Central memory CD4-positive, alpha-beta T cell (primary cell): Measurements from ENCODE around the gene CACNA1F.

Experiments used
- DNase-seq: peaks from one replicate; pipeline ENCODE4 v3.0.0; 2022

The CACNA1F gene

GRCh38 chrX:49193542-49193964, 39.6 kb downstream of the CACNA1F start:
- DNase-seq = no peak

- no peak for DNase-seq
Measured at GRCh38 chrX:49192722-49193328, 40.3 kb downstream of the CACNA1F start.

GRCh38 chrX:49191574-49192011, 41.5 kb downstream of the CACNA1F start:
- no peak for DNase-seq

- DNase-seq = peak; percentile 92
Measured at GRCh38 chrX:49190821-49191573, 42.1 kb downstream of the CACNA1F start.

- DNase-seq = no peak
Measured at GRCh38 chrX:49189606-49190005, 43.5 kb downstream of the CACNA1F start.

- no peak for DNase-seq
Measured at GRCh38 chrX:49188468-49189076, 44.6 kb downstream of the CACNA1F start.

- DNase-seq = no peak
Measured at GRCh38 chrX:49187526-49187925, 45.6 kb downstream of the CACNA1F start.

GRCh38 chrX:49187028-49187394, 46.1 kb downstream of the CACNA1F start:
- DNase-seq = no peak

GRCh38 chrX:49186125-49187027, 46.8 kb downstream of the CACNA1F start, which contains the start of gene PRICKLE3:
PRICKLE3 (minus strand) TSS chrX:49186373; CDS start chrX:49186297, 76 bp downstream.
- peak; percentile 61 for DNase-seq

GRCh38 chrX:49184294-49185281, 48.6 kb downstream of the CACNA1F start:
- no peak for DNase-seq

- no peak for DNase-seq
Measured at GRCh38 chrX:49183701-49184281, 49.3 kb downstream of the CACNA1F start.

GRCh38 chrX:49179358-49179757, 53.8 kb downstream of the CACNA1F start:
- no peak for DNase-seq

GRCh38 chrX:49178537-49178936, 54.6 kb downstream of the CACNA1F start:
- no peak for DNase-seq

GRCh38 chrX:49177873-49178480, 55.2 kb downstream of the CACNA1F start:
- DNase-seq = no peak

GRCh38 chrX:49177338-49177833, 55.8 kb downstream of the CACNA1F start:
- DNase-seq = no peak

- no peak for DNase-seq
Measured at GRCh38 chrX:49176421-49177326, 56.5 kb downstream of the CACNA1F start.

- no peak for DNase-seq
Measured at GRCh38 chrX:49175435-49176274, 57.5 kb downstream of the CACNA1F start.

GRCh38 chrX:49174723-49175122, 58.4 kb downstream of the CACNA1F start:
- no peak for DNase-seq
